ENCODE results near the gene HES6.

Gene HES6

GRCh38 chr2:238271061-238271554 lies 31.3 kb upstream of the HES6 start:
- POLR2A ChIA-PET, result no interaction called here
- H3K4me3 ChIP-seq (ENCODE audit: low read depth, low read length), result no peak overlapping the region
- H3K27ac ChIP-seq (ENCODE audit: extremely low read depth, low read depth, low read length), result no peak overlapping the region
- CTCF ChIA-PET, result interaction anchor here (0.8 kb wide), 1 partner anchor 699 kb away, joined by 3 read pairs; no protein-coding TSS in a partner anchor
- TF ChIP-seq ZNF555 (tag by site-specific recombination; conservative IDR thresholded peaks at IDR 0.05), result no peak
- TF ChIP-seq ZNF223 (tag by site-specific recombination; IDR thresholded peaks at IDR 0.05), result no peak
- no peaks in the 10 kb centered on the region for H3K9me3 ChIP-seq (ENCODE audit: control insufficient read depth, insufficient read depth, low read depth, low read length)
- peaks cover 0 to 26% of the 10 kb centered on the region in 2 experiments; a peak in 1 of 3 replicates for H3K36me3 ChIP-seq (ENCODE audit: control insufficient read depth in 2 of 2, insufficient read depth in 1 of 2, low read length in 2 of 2)
- no peaks in the 10 kb centered on the region for H3K4me1 ChIP-seq (ENCODE audit: control insufficient read depth, insufficient read depth, low read length)

GRCh38 chr2:238270606-238271005 lies 30.8 kb upstream of the HES6 start:
- H3K4me3 ChIP-seq (ENCODE audit: low read depth, low read length), result no peak overlapping the region
- CTCF ChIA-PET, result interaction anchor here (0.7 to 0.8 kb wide), 2 partner anchors 437 to 699 kb away, joined by 3 read pairs; no protein-coding TSS in a partner anchor
- H3K36me3 ChIP-seq (ENCODE audit: control insufficient read depth in 2 of 2, insufficient read depth in 1 of 2, low read length in 2 of 2), result peaks cover 0 to 24% of the 10 kb centered on the region in 2 experiments; a peak in 1 of 3 replicates
- H3K27ac ChIP-seq (ENCODE audit: extremely low read depth, low read depth, low read length), result no peak overlapping the region
- H3K9me3 ChIP-seq (ENCODE audit: control insufficient read depth, insufficient read depth, low read depth, low read length), result no peaks in the 10 kb centered on the region
- POLR2A ChIA-PET, result no interaction called here
- H3K4me1 ChIP-seq (ENCODE audit: control insufficient read depth, insufficient read depth, low read length), result no peaks in the 10 kb centered on the region
- TF ChIP-seq ZNF398 (tag by site-specific recombination; IDR thresholded peaks at IDR 0.05) (no peak), ZNF26 (tag by site-specific recombination; IDR thresholded peaks at IDR 0.05) (no peak), ZNF114 (tag by site-specific recombination; IDR thresholded peaks at IDR 0.05) (no peak), TRIM28 (IDR thresholded peaks at IDR 0.05; ENCODE audit: borderline replicate concordance, low read length) (no peak), BCL11B (tag by site-specific recombination; IDR thresholded peaks at IDR 0.05; ENCODE audit: low read depth) (no peak), ZBTB49 (tag by site-specific recombination; IDR thresholded peaks at IDR 0.05; ENCODE audit: low read depth) (no peak), ZNF513 (tag by site-specific recombination; IDR thresholded peaks at IDR 0.05) (no peak), ZNF561 (tag by site-specific recombination; IDR thresholded peaks at IDR 0.05; ENCODE audit: borderline replicate concordance) (no peak), SP7 (tag by site-specific recombination; IDR thresholded peaks at IDR 0.05) (no peak), ZNF571 (tag by site-specific recombination; IDR thresholded peaks at IDR 0.05) (no peak), ELK4 (IDR thresholded peaks at IDR 0.05; ENCODE audit: borderline replicate concordance, low read depth, low read length) (no peak), ZNF792 (tag by site-specific recombination; IDR thresholded peaks at IDR 0.05) (no peak), GLI4 (tag by site-specific recombination; IDR thresholded peaks at IDR 0.05) (no peak), ZNF23 (tag by site-specific recombination; IDR thresholded peaks at IDR 0.05; ENCODE audit: borderline replicate concordance) (no peak), ZNF514 (tag by site-specific recombination; IDR thresholded peaks at IDR 0.05) (no peak), GLI2 (tag by site-specific recombination; IDR thresholded peaks at IDR 0.05; ENCODE audit: borderline replicate concordance, low read depth) (no peak), ZNF707 (tag by site-specific recombination; IDR thresholded peaks at IDR 0.05) (no peak), ZSCAN5A (tag by site-specific recombination; IDR thresholded peaks at IDR 0.05) (no peak), KLF10 (tag by site-specific recombination; IDR thresholded peaks at IDR 0.05) (no peak)
